ENCODE measurements around the gene DNAL1.

DNA sequence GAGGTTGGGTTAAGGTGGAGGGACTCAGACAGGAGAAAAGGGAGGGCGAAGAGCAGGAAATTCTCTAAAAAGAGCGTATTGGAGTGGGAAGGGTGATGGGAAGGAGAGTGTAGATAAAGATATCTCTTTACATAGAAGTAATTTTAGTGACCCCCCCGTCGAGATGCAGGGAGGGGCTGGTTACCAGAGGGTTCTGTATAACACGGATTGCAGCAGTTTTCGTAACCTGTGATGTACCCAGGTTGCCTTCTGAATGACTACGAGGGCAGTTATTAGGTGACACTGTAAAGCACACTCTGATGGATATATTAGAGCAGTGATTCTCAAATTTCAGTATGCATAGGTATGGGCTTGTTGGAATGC lies 443 bp downstream of the DNAL1 start:
- TF ChIP-seq, protein P1, sequence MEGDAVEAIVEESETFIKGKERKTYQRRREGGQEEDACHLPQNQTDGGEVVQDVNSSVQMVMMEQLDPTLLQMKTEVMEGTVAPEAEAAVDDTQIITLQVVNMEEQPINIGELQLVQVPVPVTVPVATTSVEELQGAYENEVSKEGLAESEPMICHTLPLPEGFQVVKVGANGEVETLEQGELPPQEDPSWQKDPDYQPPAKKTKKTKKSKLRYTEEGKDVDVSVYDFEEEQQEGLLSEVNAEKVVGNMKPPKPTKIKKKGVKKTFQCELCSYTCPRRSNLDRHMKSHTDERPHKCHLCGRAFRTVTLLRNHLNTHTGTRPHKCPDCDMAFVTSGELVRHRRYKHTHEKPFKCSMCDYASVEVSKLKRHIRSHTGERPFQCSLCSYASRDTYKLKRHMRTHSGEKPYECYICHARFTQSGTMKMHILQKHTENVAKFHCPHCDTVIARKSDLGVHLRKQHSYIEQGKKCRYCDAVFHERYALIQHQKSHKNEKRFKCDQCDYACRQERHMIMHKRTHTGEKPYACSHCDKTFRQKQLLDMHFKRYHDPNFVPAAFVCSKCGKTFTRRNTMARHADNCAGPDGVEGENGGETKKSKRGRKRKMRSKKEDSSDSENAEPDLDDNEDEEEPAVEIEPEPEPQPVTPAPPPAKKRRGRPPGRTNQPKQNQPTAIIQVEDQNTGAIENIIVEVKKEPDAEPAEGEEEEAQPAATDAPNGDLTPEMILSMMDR (conservative IDR thresholded peaks at IDR 0.05; ENCODE audit: low read length), result no peak
- no peak for TF ChIP-seq EZH2phosphoT487 (IDR thresholded peaks at IDR 0.05; ENCODE audit: borderline replicate concordance)
